ENCODE measurements around the gene DNAJC7. TPM values are rescaled to one million over a fixed set of nuclear protein-coding genes. Genes with fewer than 3 reads are reported as not detected.

DNAJC7 gene
- polyA plus RNA-seq, 1 of the 3 experiments (the other 2 are of a cell fraction) = 38.8 TPM

- ChIA-PET CTCF (interaction anchor here (0.6 to 7.1 kb wide), 10 partner anchors 27 to 220 kb away, joined by 3 to 67 read pairs (median 3); partner anchors contain the start of genes DNAJC7, NKIRAS2 and ODAD4), POLR2A (no interaction called here)
- H3K4me2 ChIP-seq = no peak overlapping the region
- no peak for DNase-seq
- H3K4me1 ChIP-seq (ENCODE audit: control insufficient read depth in 1 of 2, insufficient read depth in 2 of 2, low read depth in 1 of 2, low read length in 1 of 2) = peaks cover 0 to 11% of the 10 kb centered on the region in 2 experiments; a peak in 1 of 4 replicates
- TF ChIP-seq EZH2phosphoT487 (IDR thresholded peaks at IDR 0.05; ENCODE audit: borderline replicate concordance, low read depth) (no peak), NRF1 (IDR thresholded peaks at IDR 0.05; ENCODE audit: low read depth, low read length) (no peak), POLR2AphosphoS5 (IDR thresholded peaks at IDR 0.05; ENCODE audit: low read depth, low read length) (no peak), FOXM1 (IDR thresholded peaks at IDR 0.05; ENCODE audit: low read depth) (no peak), ELF1 (IDR thresholded peaks at IDR 0.05) (no peak), TEAD4 (IDR thresholded peaks at IDR 0.05; ENCODE audit: borderline replicate concordance, insufficient read depth) (no peak), IRF3 (IDR thresholded peaks at IDR 0.05; ENCODE audit: low read depth, low read length) (no peak), NFIC (IDR thresholded peaks at IDR 0.05; ENCODE audit: borderline replicate concordance) (no peak), EP300 (IDR thresholded peaks at IDR 0.05; ENCODE audit: borderline replicate concordance in 1 of 2, low read depth in 1 of 2, low read length in 1 of 2) (no peak), CHD2 (IDR thresholded peaks at IDR 0.05; ENCODE audit: low read length, partially characterized antibody) (no peak), SMC3 (IDR thresholded peaks at IDR 0.05; ENCODE audit: low read depth, low read length) (no peak), PBX3 (IDR thresholded peaks at IDR 0.05) (no peak), FOSL2 (IDR thresholded peaks at IDR 0.05; ENCODE audit: borderline replicate concordance, low read depth) (no peak), GABPA (IDR thresholded peaks at IDR 0.05; ENCODE audit: low read depth) (no peak), YY1 (IDR thresholded peaks at IDR 0.05; ENCODE audit: low read depth) (no peak), TCF12 (IDR thresholded peaks at IDR 0.05) (no peak), ZBTB33 (IDR thresholded peaks at IDR 0.05; ENCODE audit: borderline replicate concordance, low read depth) (no peak), JUND (IDR thresholded peaks at IDR 0.05) (no peak), USF1 (IDR thresholded peaks at IDR 0.05; ENCODE audit: borderline replicate concordance, low read depth) (no peak)
- H3K79me2 ChIP-seq (ENCODE audit: insufficient read depth) = no peaks in the 10 kb centered on the region
- no peaks in the 10 kb centered on the region for H3K27me3 ChIP-seq (ENCODE audit: insufficient read depth)
- peaks cover 4% of the 10 kb centered on the region for H3F3A ChIP-seq (replicated peaks; ENCODE audit: insufficient read depth)
- WGBS (ENCODE audit: low lambda C conversion rate) = 90% methylated on average over 6 of the region's 6 CpGs
- no peak overlapping the region for H3K4me3 ChIP-seq (ENCODE audit: low read depth in 2 of 2, low read length in 1 of 2)
- H3K9me2 ChIP-seq = no peaks in the 10 kb centered on the region
- H2AFZ ChIP-seq (ENCODE audit: low read depth) = no peak overlapping the region
- no peak overlapping the region for H3K9ac ChIP-seq
- H3K27ac ChIP-seq (ENCODE audit: low read depth in 2 of 2, low read length in 1 of 2) = no peak overlapping the region
- no peaks in the 10 kb centered on the region for H4K20me1 ChIP-seq (ENCODE audit: insufficient read depth)
- no peaks in the 10 kb centered on the region for H3K36me3 ChIP-seq (replicated peaks in 1 of 2; ENCODE audit: control insufficient read depth in 1 of 2, insufficient read depth in 2 of 2, low read length in 1 of 2)
- H3K9me3 ChIP-seq = no peaks in the 10 kb centered on the region
These were observed 59.3 kb downstream of the DNAJC7 start for GRCh38 chr17:41957869-41958439.
